ENCODE data around the gene CDC42BPB. TPM values are rescaled to one million over a fixed set of nuclear protein-coding genes. Genes with fewer than 3 reads are reported as not detected.

CDC42BPB gene
- total and polyA plus RNA-seq, 2 of the 4 experiments (the other 2 are of a cell fraction), result 49.1 to 81.4 TPM

DNA sequence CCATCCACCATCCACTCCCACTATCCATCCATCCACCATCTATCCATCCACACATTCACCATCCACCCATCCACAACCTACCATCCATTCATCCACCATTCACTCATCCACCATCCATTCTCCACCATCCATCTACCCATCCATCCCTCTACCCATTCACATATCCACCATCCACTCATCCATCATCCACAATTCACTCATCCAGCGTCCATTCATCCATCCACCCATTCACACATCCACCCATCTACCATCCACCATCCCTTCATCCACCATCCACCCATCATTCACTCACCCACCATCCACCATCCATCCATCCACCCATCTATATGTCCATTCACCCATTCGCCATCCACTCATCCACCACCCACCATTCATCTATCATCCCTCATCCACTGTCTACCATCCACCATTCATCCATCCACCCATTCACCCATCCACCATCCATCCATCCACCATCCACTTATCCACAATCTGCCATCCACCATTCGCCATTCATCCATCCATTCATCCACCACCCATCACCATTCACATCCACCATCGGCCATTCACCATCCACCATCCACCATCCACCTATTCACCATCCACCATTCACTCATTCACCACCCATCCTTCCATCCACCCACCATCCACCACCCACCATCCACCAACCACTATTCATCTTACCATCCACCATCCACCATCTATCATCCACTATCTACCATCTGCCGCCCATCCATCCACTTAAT is 136.9 kb downstream of the CDC42BPB start:
- in situ Hi-C loops (cut with MboI; ENCODE audit: low sequenced_read_pairs), result no loop called here
- Histone ChIP-seq H3K9me1 (ENCODE audit: insufficient read depth, low read length) (0 out of 2 replicates have a peak, but pooled peaks cover 3% of the 10 kb centered on the region), H4K5ac (ENCODE audit: low read depth, low read length) (no peak overlapping the region), H3K56ac (ENCODE audit: extremely low read depth, insufficient read depth, low read length) (no peak overlapping the region), H3K9ac (ENCODE audit: low read depth, low read length) (no peak overlapping the region), H3K79me1 (ENCODE audit: low read depth in 1 of 2, low read length in 2 of 2) (no peaks in the 10 kb centered on the region), H2BK5ac (ENCODE audit: low read depth, low read length, poor library complexity, severe bottlenecking) (peak overlapping the region; percentile 34), H4K20me1 (ENCODE audit: insufficient read depth, low read length) (no peaks in the 10 kb centered on the region), H3K18ac (ENCODE audit: low read depth, low read length) (no peak overlapping the region), H3K4me1 (ENCODE audit: control insufficient read depth, insufficient read depth, low read length) (no peaks in the 10 kb centered on the region; the same call in 1 of the 2 replicates), H2BK20ac (ENCODE audit: low read depth, low read length) (no peak overlapping the region), H3K4ac (ENCODE audit: low read depth, low read length) (no peak overlapping the region), H3K27me3 (ENCODE audit: control insufficient read depth, insufficient read depth, low read length) (peaks cover 37% of the 10 kb centered on the region), H3K23ac (ENCODE audit: low read depth, low read length) (no peak overlapping the region), H2AK5ac (ENCODE audit: low read depth, low read length) (no peak overlapping the region; the same call in 1 of the 2 replicates), H3K27ac (ENCODE audit: insufficient read depth, low read length) (no peak overlapping the region), H2AFZ (replicated peaks; ENCODE audit: low read length, poor library complexity) (no peak overlapping the region), H2BK120ac (ENCODE audit: low read depth, low read length) (no peak overlapping the region), H3K4me3 (ENCODE audit: insufficient read depth, low read depth, low read length) (no peak overlapping the region), H2AK9ac (replicated peaks; ENCODE audit: low read depth, low read length, poor library complexity) (no peak overlapping the region), H3K4me2 (ENCODE audit: low read depth, low read length) (no peak overlapping the region), H3K36me3 (ENCODE audit: control insufficient read depth, insufficient read depth, low read length) (no peaks in the 10 kb centered on the region), H4K8ac (ENCODE audit: low read depth in 2 of 2, low read length in 2 of 2) (no peak overlapping the region), H4K91ac (ENCODE audit: insufficient read depth, low read depth, low read length) (no peak overlapping the region), H3K9me3 (ENCODE audit: control insufficient read depth, insufficient read depth, low read length) (peaks cover 2% of the 10 kb centered on the region; the same call in 1 of the 2 replicates), H3K14ac (replicated peaks; ENCODE audit: low read depth, low read length) (no peak overlapping the region), H2BK15ac (ENCODE audit: low read depth, low read length) (no peak overlapping the region)
- dilution Hi-C loops (cut with HindIII; ENCODE audit: low sequenced_read_pairs, unreplicated experiment), result no loop called here
- ATAC-seq (ENCODE audit: low read depth), result no peak
- ChIA-PET POLR2A (ENCODE audit: unreplicated experiment) (no interaction called here), CTCF (no interaction called here)
- no TSS peak for BruUV-seq (replicated peaks)
- TF ChIP-seq MAZ (IDR thresholded peaks at IDR 0.05; ENCODE audit: borderline replicate concordance, low read depth, low read length), result no peak
- no peak for TF ChIP-seq BHLHE40 (IDR thresholded peaks at IDR 0.05; ENCODE audit: low read depth, low read length)
- no peak for TF ChIP-seq RFX5 (IDR thresholded peaks at IDR 0.05; ENCODE audit: low read depth, low read length)
- TF ChIP-seq, protein P1, sequence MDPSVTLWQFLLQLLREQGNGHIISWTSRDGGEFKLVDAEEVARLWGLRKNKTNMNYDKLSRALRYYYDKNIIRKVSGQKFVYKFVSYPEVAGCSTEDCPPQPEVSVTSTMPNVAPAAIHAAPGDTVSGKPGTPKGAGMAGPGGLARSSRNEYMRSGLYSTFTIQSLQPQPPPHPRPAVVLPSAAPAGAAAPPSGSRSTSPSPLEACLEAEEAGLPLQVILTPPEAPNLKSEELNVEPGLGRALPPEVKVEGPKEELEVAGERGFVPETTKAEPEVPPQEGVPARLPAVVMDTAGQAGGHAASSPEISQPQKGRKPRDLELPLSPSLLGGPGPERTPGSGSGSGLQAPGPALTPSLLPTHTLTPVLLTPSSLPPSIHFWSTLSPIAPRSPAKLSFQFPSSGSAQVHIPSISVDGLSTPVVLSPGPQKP (IDR thresholded peaks at IDR 0.05; ENCODE audit: borderline replicate concordance, low read depth, low read length), result no peak
- no peak for TF ChIP-seq FOS (IDR thresholded peaks at IDR 0.05; ENCODE audit: low read depth, low read length)
- no peak for TF ChIP-seq CHD1 (IDR thresholded peaks at IDR 0.05; ENCODE audit: low read depth, low read length)
- no peak for TF ChIP-seq SMC3 (IDR thresholded peaks at IDR 0.05; ENCODE audit: low read depth, low read length)
- WGBS, 2 experiments (ENCODE audit: extremely low coverage in 2 of 2, insufficient read length in 1 of 2), result 93 to 100% methylated on average over 2 to 5 of the region's 5 CpGs
- intact Hi-C loops (cut with micrococcal nuclease), result no loop called here
- DNase-seq, result no peak
